Endothelial cell of umbilical vein (primary cell): ENCODE measurements around the gene SIX1.

Experiments used
- CTCF ChIP-seq, 2 donors: IDR thresholded peaks; 1 replicate in 1 of 2; 2 replicates in 1 of 2; pipeline ENCODE4 v1.5.1; 2011; ENCODE audit warnings: low read length in 2 of 2, mild to moderate bottlenecking in 2 of 2, moderate library complexity in 2 of 2, control low read depth in 1 of 2, inconsistent platforms in 1 of 2, low read depth in 1 of 2; ENCODE audit not compliant: insufficient read depth in 1 of 2; ENCODE audit errors: extremely low read depth in 1 of 2
- EZH2 ChIP-seq: IDR thresholded peaks from 2 replicates; pipeline ENCODE4 v1.6.1; 2012; ENCODE audit warnings: borderline replicate concordance, low read depth, mild to moderate bottlenecking, moderate library complexity, low read length, inconsistent platforms; ENCODE audit not compliant: severe bottlenecking
- GATA2 ChIP-seq: IDR thresholded peaks from 2 replicates; pipeline ENCODE4 v1.7.0; 2011; ENCODE audit warnings: low read depth, mild to moderate bottlenecking, moderate library complexity, mixed read lengths, low read length; ENCODE audit not compliant: insufficient read length, insufficient read depth
- MAX ChIP-seq: IDR thresholded peaks from 2 replicates; pipeline ENCODE4 v1.6.1; 2011; ENCODE audit not compliant: insufficient read depth, insufficient read length
- MYC ChIP-seq: IDR thresholded peaks from one replicate; pipeline ENCODE4 v1.6.1; 2011; ENCODE audit warnings: mild to moderate bottlenecking, low read depth, low read length
- POLR2A ChIP-seq: IDR thresholded peaks from 2 replicates; pipeline ENCODE4 v1.6.1; 2012; ENCODE audit warnings: low read depth, mild to moderate bottlenecking, control low read depth, low read length
- POLR2AphosphoS5 ChIP-seq: IDR thresholded peaks from 2 replicates; pipeline ENCODE4 v1.6.1; 2012; ENCODE audit warnings: low read depth, mild to moderate bottlenecking, control low read depth, low read length, moderate library complexity; ENCODE audit not compliant: insufficient read depth

- TF ChIP-seq CTCF (IDR thresholded peaks at IDR 0.05; ENCODE audit: extremely low read depth in 1 of 2, insufficient read depth in 1 of 2, low read depth in 1 of 2, low read length in 2 of 2): no peak
- TF ChIP-seq MYC: no peak
- no peak for TF ChIP-seq MAX
- TF ChIP-seq POLR2AphosphoS5: no peak
- TF ChIP-seq EZH2: peak; percentile 53
- no peak for TF ChIP-seq GATA2
- TF ChIP-seq POLR2A: no peak
These were observed 6.8 kb upstream of the SIX1 start for GRCh38 chr14:60655898-60656685.
